Measurements from ENCODE around the gene C11orf21. TPM values are rescaled to one million over a fixed set of nuclear protein-coding genes. Genes with fewer than 3 reads are reported as not detected.
A peak's percentile ranks its signal among the peaks of the same experiment; 100 is the strongest.

C11orf21 gene
- total RNA-seq, 3 donors from 2014 or later, result 0.33 to 1.0 (median 0.96) TPM

DNA sequence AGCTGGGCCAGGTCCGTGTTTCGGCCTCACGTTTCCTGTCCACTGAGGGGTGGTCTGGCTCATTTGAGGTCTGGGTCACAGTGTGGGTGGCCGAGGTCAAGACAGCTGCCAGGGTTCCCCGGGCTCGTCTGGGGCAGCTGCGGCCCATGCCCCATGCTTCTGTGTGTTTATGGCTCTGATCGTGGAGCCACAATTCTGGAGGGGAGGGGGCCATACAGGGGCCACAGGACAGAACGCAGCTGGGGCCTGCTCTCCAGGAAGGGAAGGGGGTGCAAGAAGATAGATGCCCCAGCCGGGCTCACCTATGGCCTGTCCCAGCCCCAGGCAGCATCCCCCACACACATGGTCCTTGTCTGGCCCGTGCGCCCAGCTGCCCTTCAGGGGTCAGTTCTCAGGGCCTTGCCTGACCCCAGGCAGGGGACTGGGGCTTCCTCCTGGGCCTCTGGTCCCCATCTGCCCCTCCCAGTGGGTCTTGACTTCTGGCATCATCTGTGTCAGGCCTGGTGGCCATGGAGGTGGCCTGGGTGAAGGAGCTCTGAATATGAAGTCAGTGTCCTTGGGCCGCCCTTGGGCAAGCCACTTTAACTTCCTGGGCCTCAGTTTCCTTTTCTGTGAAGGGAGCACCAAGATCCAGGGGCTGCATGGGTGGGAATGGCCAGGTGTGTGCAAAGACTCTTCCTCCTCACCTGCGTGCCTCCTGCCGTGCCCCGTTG, 8.5 kb upstream of the C11orf21 start:
- H3K4me3 ChIP-seq, result no peak overlapping the region
- TF ChIP-seq, protein P1, sequence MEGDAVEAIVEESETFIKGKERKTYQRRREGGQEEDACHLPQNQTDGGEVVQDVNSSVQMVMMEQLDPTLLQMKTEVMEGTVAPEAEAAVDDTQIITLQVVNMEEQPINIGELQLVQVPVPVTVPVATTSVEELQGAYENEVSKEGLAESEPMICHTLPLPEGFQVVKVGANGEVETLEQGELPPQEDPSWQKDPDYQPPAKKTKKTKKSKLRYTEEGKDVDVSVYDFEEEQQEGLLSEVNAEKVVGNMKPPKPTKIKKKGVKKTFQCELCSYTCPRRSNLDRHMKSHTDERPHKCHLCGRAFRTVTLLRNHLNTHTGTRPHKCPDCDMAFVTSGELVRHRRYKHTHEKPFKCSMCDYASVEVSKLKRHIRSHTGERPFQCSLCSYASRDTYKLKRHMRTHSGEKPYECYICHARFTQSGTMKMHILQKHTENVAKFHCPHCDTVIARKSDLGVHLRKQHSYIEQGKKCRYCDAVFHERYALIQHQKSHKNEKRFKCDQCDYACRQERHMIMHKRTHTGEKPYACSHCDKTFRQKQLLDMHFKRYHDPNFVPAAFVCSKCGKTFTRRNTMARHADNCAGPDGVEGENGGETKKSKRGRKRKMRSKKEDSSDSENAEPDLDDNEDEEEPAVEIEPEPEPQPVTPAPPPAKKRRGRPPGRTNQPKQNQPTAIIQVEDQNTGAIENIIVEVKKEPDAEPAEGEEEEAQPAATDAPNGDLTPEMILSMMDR (IDR thresholded peaks at IDR 0.05), result no peak
- TF ChIP-seq POLR2AphosphoS5 (IDR thresholded peaks at IDR 0.05) (no peak), POLR2A (IDR thresholded peaks at IDR 0.05) (no peak)
- H3K36me3 ChIP-seq, result no peaks in the 10 kb centered on the region
- no peak overlapping the region for H3K27ac ChIP-seq
- no peaks in the 10 kb centered on the region for H3K9me3 ChIP-seq
- intact Hi-C loops (cut with DNase I; ENCODE audit: low total_unique reads), result no loop called here
- H3K27me3 ChIP-seq, result no peaks in the 10 kb centered on the region
- DNase-seq (ENCODE audit: low spot score in 2 of 2), result no peak
- H3K4me1 ChIP-seq, result peaks cover 0 to 22% of the 10 kb centered on the region in 2 donors

DNA sequence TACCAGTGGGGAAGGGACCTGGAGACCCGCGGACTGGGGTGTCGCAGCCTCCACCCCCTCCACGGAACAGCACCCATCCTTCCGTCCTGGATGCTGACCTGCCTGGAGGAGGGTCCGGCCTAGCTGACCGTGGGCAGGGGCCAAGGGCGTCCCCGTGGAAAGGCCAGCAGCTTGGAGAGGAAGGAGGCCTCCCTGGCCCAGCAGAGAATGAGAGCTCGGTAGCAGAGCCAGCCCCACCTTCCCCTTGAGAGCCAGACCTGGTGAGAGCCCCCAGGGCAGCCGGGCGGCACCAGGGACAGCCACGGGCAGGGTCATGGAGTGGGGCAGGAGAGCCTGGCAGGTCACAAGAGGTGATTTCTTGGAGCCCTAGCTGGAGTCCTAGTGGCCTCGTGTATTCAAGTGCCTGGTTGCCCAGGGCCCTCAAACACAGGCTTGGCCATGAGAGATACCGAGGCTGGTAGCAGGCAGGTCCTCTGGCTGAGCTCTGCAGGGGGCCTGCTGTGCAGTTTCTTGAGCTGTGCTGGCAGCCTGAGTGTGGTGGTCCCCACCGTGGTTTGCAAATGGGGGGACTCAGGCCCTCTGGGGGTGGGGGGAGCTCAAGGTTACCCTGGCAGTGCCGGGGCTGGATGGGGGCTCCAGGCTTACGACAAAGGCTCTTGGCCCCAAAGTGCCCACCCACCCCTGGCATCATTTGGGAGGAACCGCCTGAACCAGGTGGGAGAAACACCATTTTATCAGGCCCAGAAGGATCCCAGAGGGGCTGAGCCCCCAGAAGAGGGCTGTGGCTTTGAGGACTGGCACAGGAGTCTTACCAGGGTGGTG, 7.7 kb upstream of the C11orf21 start:
- DNase-seq (ENCODE audit: low spot score in 2 of 2), result no peak
- Histone ChIP-seq H3K27ac (no peak overlapping the region), H3K27me3 (no peaks in the 10 kb centered on the region), H3K4me3 (no peak overlapping the region), H3K9me3 (no peaks in the 10 kb centered on the region), H3K36me3 (no peaks in the 10 kb centered on the region), H3K4me1 (peaks cover 0 to 14% of the 10 kb centered on the region in 2 donors)
- intact Hi-C loops (cut with DNase I; ENCODE audit: low total_unique reads), result no loop called here
- TF ChIP-seq POLR2A (IDR thresholded peaks at IDR 0.05), result no peak

DNA sequence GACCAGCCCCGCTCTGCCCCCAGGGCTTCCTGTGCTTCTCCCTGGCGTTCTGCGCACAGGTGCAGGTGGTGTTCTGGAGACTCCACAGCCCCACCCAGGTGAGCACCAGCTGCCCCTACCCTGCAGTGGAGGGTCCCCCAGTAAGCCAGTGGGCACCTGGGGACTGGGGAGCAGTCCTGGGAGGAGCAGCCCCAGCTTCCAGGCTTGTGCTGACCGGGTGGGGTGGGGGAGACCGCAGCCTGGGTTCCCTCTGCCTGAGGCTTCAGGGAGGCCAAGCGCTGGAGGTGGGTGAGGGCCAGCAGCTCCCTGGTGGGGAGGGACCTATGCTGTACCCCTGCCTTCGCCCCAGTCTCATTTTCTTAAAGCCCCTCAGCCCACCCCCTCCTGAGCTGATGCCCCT, 7.0 kb upstream of the C11orf21 start:
- no peak for DNase-seq (ENCODE audit: low spot score in 2 of 2)
- no peaks in the 10 kb centered on the region for H3K27me3 ChIP-seq
- TF ChIP-seq POLR2AphosphoS5 (IDR thresholded peaks at IDR 0.05) (no peak), POLR2A (IDR thresholded peaks at IDR 0.05) (no peak)
- TF ChIP-seq, protein P1 (IDR thresholded peaks at IDR 0.05), result no peak
- peaks cover 0 to 11% of the 10 kb centered on the region in 2 donors for H3K4me1 ChIP-seq
- H3K27ac ChIP-seq, result peak overlapping the region in 1 of 2 donors; percentile 32
- H3K9me3 ChIP-seq, result no peaks in the 10 kb centered on the region
- H3K36me3 ChIP-seq, result no peaks in the 10 kb centered on the region
- intact Hi-C loops (cut with DNase I; ENCODE audit: low total_unique reads), result no loop called here
- H3K4me3 ChIP-seq, result no peak overlapping the region

DNA sequence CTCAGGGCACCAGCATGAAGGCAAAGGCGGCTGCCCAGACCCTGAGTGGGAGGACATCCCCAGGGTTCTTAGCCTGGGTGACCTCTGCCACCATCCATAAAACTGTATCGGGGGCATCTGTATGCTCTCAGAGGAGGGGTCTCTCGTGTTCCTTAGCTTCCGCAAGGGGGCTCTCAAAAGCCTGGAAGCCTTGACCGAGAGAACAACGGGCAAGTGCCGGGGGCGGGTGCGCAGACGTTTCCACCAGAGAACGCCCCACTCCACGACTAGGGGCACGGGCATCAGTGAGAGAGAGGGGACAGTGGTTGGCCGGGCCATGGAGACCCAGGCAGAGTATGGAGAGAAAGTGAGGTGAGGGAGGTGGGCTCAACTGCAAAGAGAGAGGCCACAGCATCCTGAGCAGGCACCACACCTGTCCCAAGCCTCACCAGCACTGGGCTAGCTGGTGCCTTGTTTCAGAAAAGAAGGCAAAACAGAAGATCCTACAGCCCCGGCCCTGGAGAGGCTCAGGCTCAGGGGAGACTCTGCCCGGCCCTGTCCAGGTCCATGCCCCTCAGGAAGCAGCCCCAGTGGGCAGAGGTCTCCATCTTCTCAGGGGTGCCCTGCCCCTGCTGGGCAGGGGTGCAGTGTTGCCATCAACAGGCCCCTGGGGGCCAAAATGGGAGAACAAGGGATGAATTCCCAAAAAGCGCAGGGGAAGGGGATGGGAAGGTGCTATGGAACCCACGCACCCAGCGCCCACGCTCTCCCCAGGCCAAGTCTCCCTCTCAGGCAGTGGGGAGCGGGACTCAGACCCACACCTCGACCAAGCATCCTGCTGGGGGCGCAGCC, 6.0 kb upstream of the C11orf21 start:
- Histone ChIP-seq H3K27ac (peak overlapping the region in 1 of 2 donors; percentile 86), H3K4me1 (peaks cover 0 to 11% of the 10 kb centered on the region in 2 donors), H3K4me3 (no peak overlapping the region), H3K36me3 (no peaks in the 10 kb centered on the region), H3K9me3 (no peaks in the 10 kb centered on the region), H3K27me3 (no peaks in the 10 kb centered on the region)
- no peak for TF ChIP-seq POLR2AphosphoS5 (IDR thresholded peaks at IDR 0.05)
- TF ChIP-seq, protein P1 (IDR thresholded peaks at IDR 0.05), result no peak
- TF ChIP-seq POLR2A (IDR thresholded peaks at IDR 0.05), result no peak
- peak in 1 of 2 donors; percentile 28 for DNase-seq (ENCODE audit: low spot score in 2 of 2)
- intact Hi-C loops (cut with DNase I; ENCODE audit: low total_unique reads), result loop anchor here (1.0 kb wide), 1 partner anchor 17 kb away; no protein-coding TSS in a partner anchor

DNA sequence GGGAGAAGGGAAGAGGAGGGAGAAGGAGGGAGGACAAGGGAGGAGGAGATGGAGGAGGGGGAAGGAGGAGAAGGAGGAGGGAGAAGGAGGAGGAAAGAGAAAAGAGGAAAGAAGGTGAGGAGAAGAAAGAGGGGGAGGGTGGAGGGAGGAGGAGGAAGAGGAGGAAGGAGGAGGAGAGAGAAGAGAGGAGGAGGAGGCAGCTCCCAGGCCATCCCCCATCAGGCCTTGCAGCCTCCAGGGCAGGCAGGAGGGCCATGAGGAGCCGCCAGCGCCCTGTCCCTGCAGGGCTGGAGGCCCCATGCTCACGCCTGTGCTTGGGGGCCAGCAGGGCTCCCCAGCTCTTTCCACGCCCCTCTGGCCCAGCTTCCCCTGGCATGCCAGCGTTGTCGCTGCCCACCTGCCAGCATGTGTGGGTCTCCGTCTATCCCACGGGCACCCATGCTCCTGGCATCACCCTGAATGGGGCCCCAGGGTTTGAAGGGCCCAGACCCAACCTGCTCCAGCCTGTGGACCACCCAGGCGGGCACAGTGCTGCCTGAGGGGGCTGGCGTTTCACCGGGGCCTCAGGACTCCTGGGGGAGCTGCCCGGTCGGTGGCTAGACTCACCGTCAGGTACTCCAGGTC, 5.3 kb upstream of the C11orf21 start:
- Histone ChIP-seq H3K27ac (peak overlapping the region; percentile 29 to 86), H3K36me3 (no peaks in the 10 kb centered on the region), H3K27me3 (no peaks in the 10 kb centered on the region), H3K4me1 (peaks cover 0 to 11% of the 10 kb centered on the region in 2 donors), H3K9me3 (no peaks in the 10 kb centered on the region), H3K4me3 (no peak overlapping the region)
- intact Hi-C loops (cut with DNase I; ENCODE audit: low total_unique reads), result loop anchor here (1.0 kb wide), 1 partner anchor 17 kb away; no protein-coding TSS in a partner anchor
- TF ChIP-seq POLR2AphosphoS5 (IDR thresholded peaks at IDR 0.05), result no peak
- TF ChIP-seq, protein P1 (IDR thresholded peaks at IDR 0.05), result no peak
- no peak for TF ChIP-seq POLR2A (IDR thresholded peaks at IDR 0.05)
- DNase-seq (ENCODE audit: low spot score in 2 of 2), result peak in 1 of 2 donors; percentile 47
